Spleen (tissue), 7 donors: ENCODE measurements around the gene OXNAD1.

Experiments
- POLR2A ChIP-seq, 3 donors: fragments of 450-650 bp; IDR thresholded peaks; one replicate each; pipeline ENCODE4 v1.5.1; 2017; ENCODE audit warnings: antibody characterized with exemption in 3 of 3, mild to moderate bottlenecking in 1 of 3
- TF ChIP-seq, protein P1 (sequence below), 11 experiments: fragments of 200-600 bp in 7 of 11; fragments of 450-650 bp in 4 of 11; sonication (generic) in 4 of 11; IDR thresholded peaks in 8 of 11; conservative IDR thresholded peaks in 3 of 11; 1 replicate in 7 of 11; 2 replicates in 4 of 11; pipeline versions ENCODE4 v1.4.0 to v1.8.0; 2016 to 2021; ENCODE audit warnings: antibody characterized with exemption in 11 of 11, inconsistent platforms in 4 of 11, mild to moderate bottlenecking in 1 of 11
- donor health status: DM: no; HTN: no; CAD: no; lungs with moderate emphysema.
- donor health status: DM: no; HTN: no; CAD: no.
- donor health status: DM: no; HTN: no; CAD: no.

- peak in 1 of 3 donors; percentile 35 for TF ChIP-seq POLR2A (IDR thresholded peaks at IDR 0.05)
- TF ChIP-seq, protein P1, sequence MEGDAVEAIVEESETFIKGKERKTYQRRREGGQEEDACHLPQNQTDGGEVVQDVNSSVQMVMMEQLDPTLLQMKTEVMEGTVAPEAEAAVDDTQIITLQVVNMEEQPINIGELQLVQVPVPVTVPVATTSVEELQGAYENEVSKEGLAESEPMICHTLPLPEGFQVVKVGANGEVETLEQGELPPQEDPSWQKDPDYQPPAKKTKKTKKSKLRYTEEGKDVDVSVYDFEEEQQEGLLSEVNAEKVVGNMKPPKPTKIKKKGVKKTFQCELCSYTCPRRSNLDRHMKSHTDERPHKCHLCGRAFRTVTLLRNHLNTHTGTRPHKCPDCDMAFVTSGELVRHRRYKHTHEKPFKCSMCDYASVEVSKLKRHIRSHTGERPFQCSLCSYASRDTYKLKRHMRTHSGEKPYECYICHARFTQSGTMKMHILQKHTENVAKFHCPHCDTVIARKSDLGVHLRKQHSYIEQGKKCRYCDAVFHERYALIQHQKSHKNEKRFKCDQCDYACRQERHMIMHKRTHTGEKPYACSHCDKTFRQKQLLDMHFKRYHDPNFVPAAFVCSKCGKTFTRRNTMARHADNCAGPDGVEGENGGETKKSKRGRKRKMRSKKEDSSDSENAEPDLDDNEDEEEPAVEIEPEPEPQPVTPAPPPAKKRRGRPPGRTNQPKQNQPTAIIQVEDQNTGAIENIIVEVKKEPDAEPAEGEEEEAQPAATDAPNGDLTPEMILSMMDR (IDR thresholded peaks at IDR 0.05 in 8 of 11, conservative IDR thresholded peaks at IDR 0.05 in 3 of 11), result no peak
Measured at GRCh38 chr3:16286161-16286560, 21.1 kb downstream of the OXNAD1 start.
